CD8-positive, alpha-beta memory T cell (primary cell): ENCODE measurements around the gene TP53BP1. TPM values are rescaled to one million over a fixed set of nuclear protein-coding genes. Genes with fewer than 3 reads are reported as not detected.

Experiments
- CTCF ChIA-PET: fragments of 350-600 bp; sonication (Branson Sonifier 250); formaldehyde crosslinking; loops from one replicate; lab custom pipeline; 2021; ENCODE audit warnings: antibody characterized with exemption; lab: Charles Lee
- POLR2A ChIA-PET: fragments of 350-600 bp; sonication (Branson Sonifier 250); formaldehyde crosslinking; loops from one replicate; lab custom pipeline; 2021; ENCODE audit warnings: antibody characterized with exemption; lab: Charles Lee
- DNase-seq, 5 donors: peaks; one replicate each; pipeline versions ENCODE4 v3.0.0 to v3.0.0-alpha.2; 2020 to 2022; ENCODE audit warnings: mixed read lengths in 1 of 5
- H3K27ac ChIP-seq: one replicate; pipeline ENCODE4 v1.7.0; 2013; ENCODE audit warnings: low read depth, mild to moderate bottlenecking, low read length, moderate library complexity
- H3K27me3 ChIP-seq: 2 replicates; pipeline ENCODE4 v1.7.0; 2013; ENCODE audit warnings: low read length, mild to moderate bottlenecking; ENCODE audit not compliant: insufficient read depth, poor library complexity, severe bottlenecking
- H3K36me3 ChIP-seq: 2 replicates; pipeline ENCODE4 v1.7.0; 2013; ENCODE audit warnings: mild to moderate bottlenecking, low read length, moderate library complexity; ENCODE audit not compliant: insufficient read depth
- H3K4me1 ChIP-seq: 2 replicates; pipeline ENCODE4 v1.7.0; 2013; ENCODE audit warnings: mild to moderate bottlenecking, low read length, moderate library complexity; ENCODE audit not compliant: insufficient read depth
- H3K4me3 ChIP-seq: 2 replicates; pipeline ENCODE4 v1.7.0; 2013; ENCODE audit warnings: mild to moderate bottlenecking, low read length
- H3K9me3 ChIP-seq: 2 replicates; pipeline ENCODE4 v1.7.0; 2013; ENCODE audit warnings: mild to moderate bottlenecking, low read length
- H3K27ac Mint-ChIP-seq, 8 donors: one replicate each; pipeline ENCODE4 v1.8.0; 2020 to 2021; ENCODE audit warnings: mixed read lengths in 8 of 8, mild to moderate bottlenecking in 6 of 8, inconsistent platforms in 3 of 8, moderate library complexity in 3 of 8
- H3K27me3 Mint-ChIP-seq, 2 donors: one replicate each; pipeline ENCODE4 v1.8.0; 2020 to 2021; ENCODE audit warnings: mixed read lengths in 2 of 2, mild to moderate bottlenecking in 1 of 2, moderate library complexity in 1 of 2
- H3K36me3 Mint-ChIP-seq, 3 donors: one replicate each; pipeline ENCODE4 v1.8.0; 2020 to 2021; ENCODE audit warnings: mixed read lengths in 3 of 3, inconsistent platforms in 1 of 3, mild to moderate bottlenecking in 1 of 3
- H3K4me1 Mint-ChIP-seq, 3 donors: one replicate each; pipeline ENCODE4 v1.8.0; 2020 to 2021; ENCODE audit warnings: mixed read lengths in 3 of 3, inconsistent platforms in 1 of 3, mild to moderate bottlenecking in 1 of 3
- H3K4me3 Mint-ChIP-seq, 7 donors: one replicate each; pipeline ENCODE4 v1.8.0; 2020 to 2021; ENCODE audit warnings: mixed read lengths in 7 of 7, mild to moderate bottlenecking in 6 of 7, moderate library complexity in 4 of 7, inconsistent platforms in 2 of 7
- H3K9me3 Mint-ChIP-seq, 5 donors: one replicate each; pipeline ENCODE4 v1.8.0; 2020 to 2022; ENCODE audit warnings: mixed read lengths in 5 of 5, mild to moderate bottlenecking in 3 of 5, moderate library complexity in 2 of 5, inconsistent platforms in 1 of 5
- polyA plus RNA-seq: library from polyadenylated mRNA; unstranded; fragments of 300-500 nt; fragmentation: Illumina TruSeq; gene quantifications from one replicate; pipeline ENCODE4 v1.2.3, GENCODE V29; 2021
- total RNA-seq, 2 experiments: library from RNA; stranded (reverse); gene quantifications; one replicate each; pipeline ENCODE4 v1.2.3, GENCODE V29; 2021

Gene TP53BP1
- total and polyA plus RNA-seq, 3 experiments from 2014 or later, result 8.2 to 29.1 (median 28.7) TPM

DNA sequence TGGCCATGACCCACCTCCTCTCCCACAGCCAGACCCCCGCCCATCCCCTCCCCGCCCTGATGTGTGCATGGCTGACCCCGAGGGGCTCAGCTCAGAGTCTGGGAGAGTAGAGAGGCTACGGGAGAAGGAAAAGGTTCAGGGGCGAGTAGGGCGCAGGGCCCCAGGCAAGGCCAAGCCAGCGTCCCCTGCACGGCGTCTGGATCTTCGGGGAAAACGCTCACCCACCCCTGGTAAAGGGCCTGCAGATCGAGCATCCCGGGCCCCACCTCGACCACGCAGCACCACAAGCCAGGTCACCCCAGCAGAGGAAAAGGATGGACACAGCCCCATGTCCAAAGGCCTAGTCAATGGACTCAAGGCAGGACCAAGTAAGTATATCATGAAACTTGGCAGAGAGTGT, 36.2 kb upstream of the TP53BP1 start:
- H3K9me3 ChIP-seq, result no peaks in the 10 kb centered on the region
- no peaks in the 10 kb centered on the region for H3K4me1 ChIP-seq
- H3K9me3 Mint-ChIP-seq, result no peaks in the 10 kb centered on the region
- H3K4me3 ChIP-seq, result no peak overlapping the region
- peaks cover 0 to 3% of the 10 kb centered on the region in 2 donors for H3K27me3 Mint-ChIP-seq
- no peak overlapping the region for H3K4me3 Mint-ChIP-seq
- ChIA-PET POLR2A (no interaction called here), CTCF (interaction anchor here (2.2 kb wide), 1 partner anchor 14 kb away, joined by 11 read pairs; no protein-coding TSS in a partner anchor)
- no peaks in the 10 kb centered on the region for H3K36me3 ChIP-seq
- H3K27ac ChIP-seq, result no peak overlapping the region
- peaks cover 3 to 7% (median 7%) of the 10 kb centered on the region in 3 donors for H3K4me1 Mint-ChIP-seq
- peaks cover 4 to 6% (median 5%) of the 10 kb centered on the region in 3 donors for H3K36me3 Mint-ChIP-seq
- H3K27me3 ChIP-seq, result no peaks in the 10 kb centered on the region
- H3K27ac Mint-ChIP-seq, result peak overlapping the region in 1 of 8 donors; percentile 45
- DNase-seq, result no peak

DNA sequence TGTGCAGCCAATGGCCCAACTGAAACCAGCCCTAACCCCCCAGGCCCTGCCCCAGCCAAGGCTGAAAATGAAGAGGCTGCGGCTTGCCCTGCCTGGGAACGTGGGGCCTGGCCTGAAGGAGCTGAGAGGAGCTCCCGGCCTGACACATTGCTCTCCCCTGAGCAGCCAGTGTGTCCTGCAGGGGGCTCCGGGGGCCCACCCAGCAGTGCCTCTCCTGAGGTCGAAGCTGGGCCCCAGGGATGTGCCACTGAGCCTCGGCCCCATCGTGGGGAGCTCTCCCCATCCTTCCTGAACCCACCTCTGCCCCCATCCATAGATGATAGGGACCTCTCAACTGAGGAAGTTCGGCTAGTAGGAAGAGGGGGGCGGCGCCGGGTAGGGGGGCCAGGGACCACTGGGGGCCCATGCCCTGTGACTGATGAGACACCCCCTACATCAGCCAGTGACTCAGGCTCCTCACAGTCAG, 35.6 kb upstream of the TP53BP1 start:
- H3K27me3 ChIP-seq, result no peaks in the 10 kb centered on the region
- H3K27ac Mint-ChIP-seq, result no peak overlapping the region
- no peaks in the 10 kb centered on the region for H3K36me3 ChIP-seq
- no peaks in the 10 kb centered on the region for H3K9me3 Mint-ChIP-seq
- peaks cover under 1 to 2% (median under 1%) of the 10 kb centered on the region in 3 donors for H3K36me3 Mint-ChIP-seq
- no peak for DNase-seq
- no peaks in the 10 kb centered on the region for H3K9me3 ChIP-seq
- POLR2A ChIA-PET, result no interaction called here
- H3K27ac ChIP-seq, result no peak overlapping the region
- no peaks in the 10 kb centered on the region for H3K4me1 ChIP-seq
- CTCF ChIA-PET, result interaction anchor here (2.2 kb wide), 1 partner anchor 14 kb away, joined by 11 read pairs; no protein-coding TSS in a partner anchor
- no peak overlapping the region for H3K4me3 Mint-ChIP-seq
- H3K4me1 Mint-ChIP-seq, result peaks cover 3 to 7% (median 7%) of the 10 kb centered on the region in 3 donors
- H3K27me3 Mint-ChIP-seq, result peaks cover 0 to 3% of the 10 kb centered on the region in 2 donors
- H3K4me3 ChIP-seq, result no peak overlapping the region

DNA sequence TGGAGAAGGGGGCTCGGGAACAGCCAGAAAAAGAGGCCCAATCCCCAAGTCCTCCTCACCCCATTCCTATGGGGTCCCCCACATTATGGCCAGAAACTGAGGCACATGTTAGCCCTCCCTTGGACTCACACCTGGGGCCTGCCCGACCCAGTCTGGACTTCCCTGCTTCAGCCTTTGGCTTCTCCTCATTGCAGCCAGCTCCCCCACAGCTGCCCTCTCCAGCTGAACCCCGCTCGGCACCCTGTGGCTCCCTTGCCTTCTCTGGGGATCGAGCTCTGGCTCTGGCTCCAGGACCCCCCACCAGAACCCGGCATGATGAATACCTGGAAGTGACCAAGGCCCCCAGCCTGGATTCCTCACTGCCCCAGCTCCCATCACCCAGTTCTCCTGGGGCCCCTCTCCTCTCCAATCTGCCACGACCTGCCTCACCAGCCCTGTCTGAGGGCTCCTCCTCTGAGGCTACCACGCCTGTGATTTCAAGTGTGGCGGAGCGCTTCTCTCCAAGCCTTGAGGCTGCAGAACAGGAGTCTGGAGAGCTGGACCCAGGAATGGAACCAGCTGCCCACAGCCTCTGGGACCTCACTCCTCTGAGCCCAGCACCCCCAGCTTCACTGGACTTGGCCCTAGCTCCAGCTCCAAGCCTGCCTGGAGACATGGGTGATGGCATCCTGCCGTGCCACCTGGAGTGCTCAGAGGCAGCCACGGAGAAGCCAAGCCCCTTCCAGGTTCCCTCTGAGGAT, 35.0 kb upstream of the TP53BP1 start:
- ChIA-PET POLR2A (no interaction called here), CTCF (interaction anchor here (2.2 kb wide), 1 partner anchor 13 kb away, joined by 11 read pairs; no protein-coding TSS in a partner anchor)
- no peaks in the 10 kb centered on the region for H3K9me3 Mint-ChIP-seq

DNA sequence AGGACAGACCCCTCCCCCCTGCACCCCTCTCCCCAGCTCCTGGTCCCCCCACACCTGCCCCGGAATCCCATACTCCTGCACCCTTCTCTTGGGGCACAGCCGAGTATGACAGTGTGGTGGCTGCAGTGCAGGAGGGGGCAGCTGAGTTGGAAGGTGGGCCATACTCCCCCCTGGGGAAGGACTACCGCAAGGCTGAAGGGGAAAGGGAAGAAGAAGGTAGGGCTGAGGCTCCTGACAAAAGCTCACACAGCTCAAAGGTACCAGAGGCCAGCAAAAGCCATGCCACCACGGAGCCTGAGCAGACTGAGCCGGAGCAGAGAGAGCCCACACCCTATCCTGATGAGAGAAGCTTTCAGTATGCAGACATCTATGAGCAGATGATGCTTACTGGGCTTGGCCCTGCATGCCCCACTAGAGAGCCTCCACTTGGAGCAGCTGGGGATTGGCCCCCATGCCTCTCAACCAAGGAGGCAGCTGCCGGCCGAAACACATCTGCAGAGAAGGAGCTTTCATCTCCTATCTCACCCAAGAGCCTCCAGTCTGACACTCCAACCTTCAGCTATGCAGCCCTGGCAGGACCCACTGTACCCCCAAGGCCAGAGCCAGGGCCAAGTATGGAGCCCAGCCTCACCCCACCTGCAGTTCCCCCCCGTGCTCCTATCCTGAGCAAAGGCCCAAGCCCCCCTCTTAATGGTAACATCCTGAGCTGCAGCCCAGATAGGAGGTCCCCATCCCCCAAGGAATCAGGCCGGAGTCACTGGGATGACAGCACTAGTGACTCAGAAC, 34.3 kb upstream of the TP53BP1 start:
- Histone ChIP-seq H3K4me3 (no peak overlapping the region), H3K4me1 (no peaks in the 10 kb centered on the region), H3K27me3 (no peaks in the 10 kb centered on the region), H3K36me3 (no peaks in the 10 kb centered on the region), H3K27ac (no peak overlapping the region), H3K9me3 (no peaks in the 10 kb centered on the region)
- Mint-ChIP-seq H3K27me3 (peaks cover 0 to 3% of the 10 kb centered on the region in 2 donors), H3K36me3 (peaks cover 0 to 3% (median 0%) of the 10 kb centered on the region in 3 donors), H3K4me1 (peaks cover 3 to 7% (median 7%) of the 10 kb centered on the region in 3 donors), H3K27ac (peak overlapping the region in 1 of 8 donors; percentile 50), H3K9me3 (no peaks in the 10 kb centered on the region), H3K4me3 (no peak overlapping the region)
- POLR2A ChIA-PET, result no interaction called here
- CTCF ChIA-PET, result interaction anchor here (2.2 kb wide), 1 partner anchor 13 kb away, joined by 11 read pairs; no protein-coding TSS in a partner anchor
- no peak for DNase-seq

More for the DNA sequence above, 35.0 kb upstream of the TP53BP1 start:
- no peaks in the 10 kb centered on the region for H3K27me3 ChIP-seq
- H3K36me3 ChIP-seq, result no peaks in the 10 kb centered on the region
- H3K27ac ChIP-seq, result no peak overlapping the region
- H3K4me1 ChIP-seq, result no peaks in the 10 kb centered on the region
- Mint-ChIP-seq H3K4me1 (peaks cover 3 to 7% (median 7%) of the 10 kb centered on the region in 3 donors), H3K4me3 (no peak overlapping the region), H3K27ac (no peak overlapping the region), H3K36me3 (peaks cover 0 to 1% (median 0%) of the 10 kb centered on the region in 3 donors), H3K27me3 (peaks cover 0 to 3% of the 10 kb centered on the region in 2 donors)
- H3K9me3 ChIP-seq, result no peaks in the 10 kb centered on the region
- no peak overlapping the region for H3K4me3 ChIP-seq
- no peak for DNase-seq

DNA sequence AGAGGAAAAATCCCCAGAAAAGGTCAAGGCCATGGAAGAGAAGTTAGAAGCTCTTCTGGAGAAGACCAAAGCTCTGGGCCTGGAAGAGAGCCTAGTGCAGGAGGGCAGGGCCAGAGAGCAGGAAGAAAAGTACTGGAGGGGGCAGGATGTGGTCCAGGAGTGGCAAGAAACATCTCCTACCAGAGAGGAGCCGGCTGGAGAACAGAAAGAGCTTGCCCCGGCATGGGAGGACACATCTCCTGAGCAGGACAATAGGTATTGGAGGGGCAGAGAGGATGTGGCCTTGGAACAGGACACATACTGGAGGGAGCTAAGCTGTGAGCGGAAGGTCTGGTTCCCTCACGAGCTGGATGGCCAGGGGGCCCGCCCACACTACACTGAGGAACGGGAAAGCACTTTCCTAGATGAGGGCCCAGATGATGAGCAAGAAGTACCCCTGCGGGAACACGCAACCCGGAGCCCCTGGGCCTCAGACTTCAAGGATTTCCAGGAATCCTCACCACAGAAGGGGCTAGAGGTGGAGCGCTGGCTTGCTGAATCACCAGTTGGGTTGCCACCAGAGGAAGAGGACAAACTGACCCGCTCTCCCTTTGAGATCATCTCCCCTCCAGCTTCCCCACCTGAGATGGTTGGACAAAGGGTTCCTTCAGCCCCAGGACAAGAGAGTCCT, 33.4 kb upstream of the TP53BP1 start:
- H3K4me3 Mint-ChIP-seq, result no peak overlapping the region
- Histone ChIP-seq H3K36me3 (no peaks in the 10 kb centered on the region), H3K4me3 (no peak overlapping the region), H3K27me3 (no peaks in the 10 kb centered on the region), H3K27ac (no peak overlapping the region), H3K4me1 (no peaks in the 10 kb centered on the region), H3K9me3 (no peaks in the 10 kb centered on the region)
- no peaks in the 10 kb centered on the region for H3K9me3 Mint-ChIP-seq
- CTCF ChIA-PET, result no interaction called here
- POLR2A ChIA-PET, result no interaction called here
- peaks cover 0 to 5% (median 0%) of the 10 kb centered on the region in 3 donors for H3K36me3 Mint-ChIP-seq
- no peak for DNase-seq
- peaks cover 0 to 3% of the 10 kb centered on the region in 2 donors for H3K27me3 Mint-ChIP-seq
- peaks cover 3 to 7% (median 7%) of the 10 kb centered on the region in 3 donors for H3K4me1 Mint-ChIP-seq
- peak overlapping the region in 1 of 8 donors; percentile 3 for H3K27ac Mint-ChIP-seq

DNA sequence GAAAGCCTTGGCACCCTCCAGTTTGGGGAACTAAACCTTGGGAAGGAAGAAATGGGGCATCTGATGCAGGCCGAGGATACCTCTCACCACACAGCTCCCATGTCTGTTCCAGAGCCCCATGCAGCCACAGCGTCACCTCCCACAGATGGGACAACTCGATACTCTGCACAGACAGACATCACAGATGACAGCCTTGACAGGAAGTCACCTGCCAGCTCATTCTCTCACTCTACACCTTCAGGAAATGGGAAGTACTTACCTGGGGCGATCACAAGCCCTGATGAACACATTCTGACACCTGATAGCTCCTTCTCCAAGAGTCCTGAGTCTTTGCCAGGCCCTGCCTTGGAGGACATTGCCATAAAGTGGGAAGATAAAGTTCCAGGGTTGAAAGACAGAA, 32.2 kb upstream of the TP53BP1 start:
- no peak overlapping the region for H3K4me3 Mint-ChIP-seq
- peaks cover 0 to 5% (median 0%) of the 10 kb centered on the region in 3 donors for H3K36me3 Mint-ChIP-seq
- H3K4me1 ChIP-seq, result no peaks in the 10 kb centered on the region
- peaks cover 0 to 7% of the 10 kb centered on the region in 2 donors for H3K27me3 Mint-ChIP-seq
- peak overlapping the region in 5 of 8 donors; percentile 9 to 63 (median 55) for H3K27ac Mint-ChIP-seq
- no peak overlapping the region for H3K4me3 ChIP-seq
- H3K27ac ChIP-seq, result no peak overlapping the region
- no peak for DNase-seq
- H3K9me3 ChIP-seq, result no peaks in the 10 kb centered on the region
- peaks cover 3 to 7% (median 7%) of the 10 kb centered on the region in 3 donors for H3K4me1 Mint-ChIP-seq
- POLR2A ChIA-PET, result no interaction called here
- CTCF ChIA-PET, result no interaction called here
- H3K9me3 Mint-ChIP-seq, result no peaks in the 10 kb centered on the region
- H3K27me3 ChIP-seq, result no peaks in the 10 kb centered on the region
- H3K36me3 ChIP-seq, result no peaks in the 10 kb centered on the region

DNA sequence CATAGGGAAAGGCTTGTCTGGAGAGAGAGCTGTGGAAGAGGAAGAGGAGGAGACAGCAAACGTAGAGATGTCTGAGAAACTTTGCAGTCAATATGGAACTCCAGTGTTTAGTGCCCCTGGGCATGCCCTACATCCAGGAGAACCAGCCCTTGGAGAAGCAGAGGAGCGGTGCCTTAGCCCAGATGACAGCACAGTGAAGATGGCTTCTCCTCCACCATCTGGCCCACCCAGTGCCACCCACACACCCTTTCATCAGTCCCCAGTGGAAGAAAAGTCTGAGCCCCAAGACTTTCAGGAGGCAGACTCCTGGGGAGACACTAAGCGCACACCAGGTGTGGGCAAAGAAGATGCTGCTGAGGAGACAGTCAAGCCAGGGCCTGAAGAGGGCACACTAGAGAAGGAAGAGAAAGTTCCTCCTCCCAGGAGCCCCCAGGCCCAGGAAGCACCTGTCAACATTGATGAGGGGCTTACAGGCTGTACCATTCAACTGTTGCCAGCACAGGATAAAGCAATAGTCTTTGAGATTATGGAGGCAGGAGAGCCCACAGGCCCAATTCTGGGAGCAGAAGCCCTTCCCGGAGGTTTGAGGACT, 31.4 kb upstream of the TP53BP1 start:
- Histone ChIP-seq H3K27ac (no peak overlapping the region), H3K9me3 (no peaks in the 10 kb centered on the region), H3K4me1 (no peaks in the 10 kb centered on the region), H3K36me3 (no peaks in the 10 kb centered on the region), H3K4me3 (no peak overlapping the region), H3K27me3 (peaks cover 3% of the 10 kb centered on the region)
- H3K9me3 Mint-ChIP-seq, result no peaks in the 10 kb centered on the region
- H3K4me1 Mint-ChIP-seq, result peaks cover 3 to 7% (median 7%) of the 10 kb centered on the region in 3 donors
- peaks cover 3 to 4% of the 10 kb centered on the region in 2 donors for H3K27me3 Mint-ChIP-seq
- H3K4me3 Mint-ChIP-seq, result no peak overlapping the region
- no peak overlapping the region for H3K27ac Mint-ChIP-seq
- DNase-seq, result no peak
- CTCF ChIA-PET, result no interaction called here
- peaks cover 0 to 5% (median 0%) of the 10 kb centered on the region in 3 donors for H3K36me3 Mint-ChIP-seq
- POLR2A ChIA-PET, result interaction anchor here (0.5 kb wide), 1 partner anchor 97 kb away, joined by 3 read pairs; no protein-coding TSS in a partner anchor
